Calu3 (cell line): Measurements from ENCODE around the gene SLC29A3. TPM values are rescaled to one million over a fixed set of nuclear protein-coding genes. Genes with fewer than 3 reads are reported as not detected.

Source experiments
- BruUV-seq: library from RNA; stranded (reverse); fragments of 400-500 nt; replicated peaks from 2 replicates; lab custom pipeline; 2021; lab: Mats Ljungman, UMichigan
- CTCF ChIA-PET: fragments of 300-600 bp; sonication (Branson Sonifier 250); formaldehyde crosslinking; loops from one replicate; lab custom pipeline; 2022; ENCODE audit warnings: antibody characterized with exemption; lab: Charles Lee
- DNase-seq: peaks from one replicate; pipeline ENCODE4 v3.0.0; 2022
- H3K27ac Mint-ChIP-seq: one replicate; pipeline ENCODE4 v1.8.0; 2022; ENCODE audit warnings: mixed read lengths; ENCODE audit not compliant: unreplicated experiment
- H3K27me3 Mint-ChIP-seq: one replicate; pipeline ENCODE4 v1.8.0; 2022; ENCODE audit warnings: mixed read lengths; ENCODE audit not compliant: unreplicated experiment
- H3K36me3 Mint-ChIP-seq: one replicate; pipeline ENCODE4 v1.8.0; 2022; ENCODE audit warnings: mild to moderate bottlenecking, moderate library complexity, mixed read lengths; ENCODE audit not compliant: insufficient read depth, unreplicated experiment
- H3K4me1 Mint-ChIP-seq: one replicate; pipeline ENCODE4 v1.8.0; 2022; ENCODE audit warnings: mild to moderate bottlenecking, low read depth, mixed read lengths; ENCODE audit not compliant: unreplicated experiment
- H3K4me3 Mint-ChIP-seq: one replicate; pipeline ENCODE4 v1.8.0; 2022; ENCODE audit warnings: mild to moderate bottlenecking, low read depth, moderate library complexity, mixed read lengths; ENCODE audit not compliant: unreplicated experiment
- H3K9me3 Mint-ChIP-seq: one replicate; pipeline ENCODE4 v1.8.0; 2022; ENCODE audit warnings: low read depth, mixed read lengths; ENCODE audit not compliant: unreplicated experiment
- CTCF ChIP-seq: fragments of 200-600 bp; IDR thresholded peaks from one replicate; pipeline ENCODE4 v1.8.0; 2022; ENCODE audit warnings: antibody characterized with exemption; ENCODE audit not compliant: unreplicated experiment
- intact Hi-C: fragments of 100-400 bp; cut with micrococcal nuclease; formaldehyde crosslinking; loops from one replicate; pipeline ENCODE4 v1.10.0; 2022; ENCODE audit not compliant: unreplicated experiment
- total RNA-seq: library from RNA; stranded (reverse); gene quantifications from 2 replicates; pipeline ENCODE4 v1.2.3, GENCODE V29; 2022

SLC29A3 gene
- total RNA-seq, 1 experiment from 2014 or later = 5.9 TPM

- H3K27me3 Mint-ChIP-seq = peaks cover 1% of the 10 kb centered on the region
- intact Hi-C loops = no loop called here
- peak overlapping the region; percentile 27 for H3K27ac Mint-ChIP-seq
These were observed 20.9 kb downstream of the SLC29A3 start for GRCh38 chr10:71339796-71340589.

GRCh38 chr10:71342573-71343391, 23.7 kb downstream of the SLC29A3 start:
- H3K27me3 Mint-ChIP-seq = peaks cover 23% of the 10 kb centered on the region
- H3K9me3 Mint-ChIP-seq = no peaks in the 10 kb centered on the region
- peak overlapping the region; percentile 19 for H3K27ac Mint-ChIP-seq
- H3K4me3 Mint-ChIP-seq = no peak overlapping the region
- BruUV-seq = no TSS peak
- peaks cover 70% of the 10 kb centered on the region for H3K4me1 Mint-ChIP-seq
- no peak for DNase-seq
- intact Hi-C loops = no loop called here
- no peak for TF ChIP-seq CTCF
- CTCF ChIA-PET = interaction anchor here (0.6 to 2.2 kb wide), 9 partner anchors 9 to 830 kb away, joined by 3 to 9 read pairs (median 3); partner anchors contain the start of gene SLC29A3
- peaks cover 5% of the 10 kb centered on the region for H3K36me3 Mint-ChIP-seq

More at GRCh38 chr10:71339796-71340589, 20.9 kb downstream of the SLC29A3 start:
- TF ChIP-seq CTCF = no peak
- peak; percentile 82 for DNase-seq
- peak overlapping the region; percentile 15 for H3K4me3 Mint-ChIP-seq
- peaks cover 61% of the 10 kb centered on the region for H3K4me1 Mint-ChIP-seq
- no TSS peak for BruUV-seq
- no peaks in the 10 kb centered on the region for H3K9me3 Mint-ChIP-seq
- CTCF ChIA-PET = interaction anchor here (0.9 to 2.1 kb wide), 4 partner anchors 9 to 37 kb away, joined by 3 to 8 read pairs (median 6); partner anchors contain the start of gene SLC29A3
- H3K36me3 Mint-ChIP-seq = peaks cover 5% of the 10 kb centered on the region

GRCh38 chr10:71343392-71343773, 24.3 kb downstream of the SLC29A3 start:
- H3K4me3 Mint-ChIP-seq = no peak overlapping the region
- H3K27me3 Mint-ChIP-seq = peaks cover 29% of the 10 kb centered on the region
- H3K27ac Mint-ChIP-seq = peak overlapping the region; percentile 19
- H3K4me1 Mint-ChIP-seq = peaks cover 76% of the 10 kb centered on the region
- intact Hi-C loops = no loop called here
- peak; percentile 66 for DNase-seq
- peaks cover 5% of the 10 kb centered on the region for H3K36me3 Mint-ChIP-seq
- CTCF ChIA-PET = interaction anchor here (0.6 to 2.2 kb wide), 9 partner anchors 9 to 829 kb away, joined by 3 to 9 read pairs (median 4); partner anchors contain the start of gene SLC29A3
- BruUV-seq = no TSS peak
- no peak for TF ChIP-seq CTCF
- no peaks in the 10 kb centered on the region for H3K9me3 Mint-ChIP-seq

- no peak for TF ChIP-seq CTCF
- CTCF ChIA-PET = interaction anchor here (1.1 to 2.2 kb wide), 6 partner anchors 8 to 369 kb away, joined by 3 to 9 read pairs (median 4); partner anchors contain the start of gene SLC29A3
- Mint-ChIP-seq H3K27me3 (peaks cover 36% of the 10 kb centered on the region), H3K4me3 (no peak overlapping the region), H3K27ac (no peak overlapping the region), H3K36me3 (peaks cover 5% of the 10 kb centered on the region), H3K9me3 (no peaks in the 10 kb centered on the region), H3K4me1 (peaks cover 78% of the 10 kb centered on the region)
- no peak for DNase-seq
- BruUV-seq = no TSS peak
- intact Hi-C loops = no loop called here
These were observed 25.3 kb downstream of the SLC29A3 start for GRCh38 chr10:71344154-71344925.
